Measurements from ENCODE around the gene RTTN.
"Not testable (repeated sequence)": the region's sequence is repeated elsewhere in the genome, so short reads cannot be mapped to it uniquely, and the experiment has no call there.

DNA sequence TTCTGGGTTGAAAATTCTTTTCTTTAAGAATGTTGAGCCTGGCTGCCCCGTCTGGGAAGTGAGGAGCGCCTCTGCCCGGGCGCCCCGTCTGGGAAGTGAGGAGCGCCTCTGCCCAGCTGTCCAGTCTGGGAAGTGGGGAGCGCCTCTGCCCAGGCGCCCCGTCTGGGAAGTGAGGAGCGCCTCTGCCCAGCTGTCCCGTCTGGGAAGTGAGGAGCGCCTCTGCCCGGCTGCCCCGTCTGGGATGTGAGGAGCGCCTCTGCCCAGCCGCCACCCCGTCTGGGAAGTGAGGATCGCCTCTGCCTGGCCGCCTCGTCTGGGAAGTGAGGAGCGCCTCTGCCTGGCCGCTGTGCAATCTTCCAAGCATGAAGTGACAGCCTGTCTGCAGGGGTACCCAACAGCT lies 102.6 kb downstream of the RTTN start:
- not testable (repeated sequence) for TF ChIP-seq RAD21 (conservative IDR thresholded peaks at IDR 0.05 in 1 of 2, IDR thresholded peaks at IDR 0.05 in 1 of 2); CTCF (IDR thresholded peaks at IDR 0.05); FOSL2 (IDR thresholded peaks at IDR 0.05); FOSL2 (CRISPR knock-in tag; IDR thresholded peaks at IDR 0.05); RARB (CRISPR knock-in tag; IDR thresholded peaks at IDR 0.05); KDM1A (IDR thresholded peaks at IDR 0.05; ENCODE audit: low read depth); EP300 (IDR thresholded peaks at IDR 0.05); MAX (IDR thresholded peaks at IDR 0.05); CEBPB (IDR thresholded peaks at IDR 0.05); HDAC2 (IDR thresholded peaks at IDR 0.05); ZFP36 (IDR thresholded peaks at IDR 0.05; ENCODE audit: borderline replicate concordance, partially characterized antibody); EHMT2 (IDR thresholded peaks at IDR 0.05; ENCODE audit: low read depth)
- TF ChIP-seq, protein P1, sequence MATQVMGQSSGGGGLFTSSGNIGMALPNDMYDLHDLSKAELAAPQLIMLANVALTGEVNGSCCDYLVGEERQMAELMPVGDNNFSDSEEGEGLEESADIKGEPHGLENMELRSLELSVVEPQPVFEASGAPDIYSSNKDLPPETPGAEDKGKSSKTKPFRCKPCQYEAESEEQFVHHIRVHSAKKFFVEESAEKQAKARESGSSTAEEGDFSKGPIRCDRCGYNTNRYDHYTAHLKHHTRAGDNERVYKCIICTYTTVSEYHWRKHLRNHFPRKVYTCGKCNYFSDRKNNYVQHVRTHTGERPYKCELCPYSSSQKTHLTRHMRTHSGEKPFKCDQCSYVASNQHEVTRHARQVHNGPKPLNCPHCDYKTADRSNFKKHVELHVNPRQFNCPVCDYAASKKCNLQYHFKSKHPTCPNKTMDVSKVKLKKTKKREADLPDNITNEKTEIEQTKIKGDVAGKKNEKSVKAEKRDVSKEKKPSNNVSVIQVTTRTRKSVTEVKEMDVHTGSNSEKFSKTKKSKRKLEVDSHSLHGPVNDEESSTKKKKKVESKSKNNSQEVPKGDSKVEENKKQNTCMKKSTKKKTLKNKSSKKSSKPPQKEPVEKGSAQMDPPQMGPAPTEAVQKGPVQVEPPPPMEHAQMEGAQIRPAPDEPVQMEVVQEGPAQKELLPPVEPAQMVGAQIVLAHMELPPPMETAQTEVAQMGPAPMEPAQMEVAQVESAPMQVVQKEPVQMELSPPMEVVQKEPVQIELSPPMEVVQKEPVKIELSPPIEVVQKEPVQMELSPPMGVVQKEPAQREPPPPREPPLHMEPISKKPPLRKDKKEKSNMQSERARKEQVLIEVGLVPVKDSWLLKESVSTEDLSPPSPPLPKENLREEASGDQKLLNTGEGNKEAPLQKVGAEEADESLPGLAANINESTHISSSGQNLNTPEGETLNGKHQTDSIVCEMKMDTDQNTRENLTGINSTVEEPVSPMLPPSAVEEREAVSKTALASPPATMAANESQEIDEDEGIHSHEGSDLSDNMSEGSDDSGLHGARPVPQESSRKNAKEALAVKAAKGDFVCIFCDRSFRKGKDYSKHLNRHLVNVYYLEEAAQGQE (IDR thresholded peaks at IDR 0.05), result not testable (repeated sequence)

Data from A549 (cell line).